Fibroblast of villous mesenchyme (primary cell): Measurements from ENCODE around the gene MS4A18. TPM values are rescaled to one million over a fixed set of nuclear protein-coding genes. Genes with fewer than 3 reads are reported as not detected.

Experiments used
- DNase-seq: peaks from one replicate; pipeline ENCODE4 v3.0.0-alpha.2; 2010; ENCODE audit warnings: low read depth
- H3K4me3 ChIP-seq: 2 replicates; pipeline ENCODE4 v1.5.1; 2011; ENCODE audit warnings: low read depth, mild to moderate bottlenecking, low read length
- total RNA-seq: library from RNA; depleted of rRNA; stranded (reverse); fragments of >200 nt; gene quantifications from 2 replicates; pipeline ENCODE4 v1.2.3, GENCODE V29; 2012
- TF ChIP-seq, protein P1 (sequence below): IDR thresholded peaks from 2 replicates; pipeline ENCODE4 v1.5.1; 2012; ENCODE audit warnings: low read depth, mild to moderate bottlenecking, low read length; ENCODE audit not compliant: insufficient read depth

The MS4A18 gene
- total RNA-seq, 1 donor = not detected

- no peak for DNase-seq
These were observed 37.1 kb downstream of the MS4A18 start for GRCh38 chr11:60761436-60762190.

GRCh38 chr11:60762851-60763691 is 38.6 kb downstream of the MS4A18 start:
- H3K4me3 ChIP-seq = no peak overlapping the region
- TF ChIP-seq, protein P1, sequence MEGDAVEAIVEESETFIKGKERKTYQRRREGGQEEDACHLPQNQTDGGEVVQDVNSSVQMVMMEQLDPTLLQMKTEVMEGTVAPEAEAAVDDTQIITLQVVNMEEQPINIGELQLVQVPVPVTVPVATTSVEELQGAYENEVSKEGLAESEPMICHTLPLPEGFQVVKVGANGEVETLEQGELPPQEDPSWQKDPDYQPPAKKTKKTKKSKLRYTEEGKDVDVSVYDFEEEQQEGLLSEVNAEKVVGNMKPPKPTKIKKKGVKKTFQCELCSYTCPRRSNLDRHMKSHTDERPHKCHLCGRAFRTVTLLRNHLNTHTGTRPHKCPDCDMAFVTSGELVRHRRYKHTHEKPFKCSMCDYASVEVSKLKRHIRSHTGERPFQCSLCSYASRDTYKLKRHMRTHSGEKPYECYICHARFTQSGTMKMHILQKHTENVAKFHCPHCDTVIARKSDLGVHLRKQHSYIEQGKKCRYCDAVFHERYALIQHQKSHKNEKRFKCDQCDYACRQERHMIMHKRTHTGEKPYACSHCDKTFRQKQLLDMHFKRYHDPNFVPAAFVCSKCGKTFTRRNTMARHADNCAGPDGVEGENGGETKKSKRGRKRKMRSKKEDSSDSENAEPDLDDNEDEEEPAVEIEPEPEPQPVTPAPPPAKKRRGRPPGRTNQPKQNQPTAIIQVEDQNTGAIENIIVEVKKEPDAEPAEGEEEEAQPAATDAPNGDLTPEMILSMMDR = peak; percentile 32
- no peak for DNase-seq

More at GRCh38 chr11:60761436-60762190, 37.1 kb downstream of the MS4A18 start:
- no peak overlapping the region for H3K4me3 ChIP-seq
- TF ChIP-seq, protein P1 = no peak

DNA sequence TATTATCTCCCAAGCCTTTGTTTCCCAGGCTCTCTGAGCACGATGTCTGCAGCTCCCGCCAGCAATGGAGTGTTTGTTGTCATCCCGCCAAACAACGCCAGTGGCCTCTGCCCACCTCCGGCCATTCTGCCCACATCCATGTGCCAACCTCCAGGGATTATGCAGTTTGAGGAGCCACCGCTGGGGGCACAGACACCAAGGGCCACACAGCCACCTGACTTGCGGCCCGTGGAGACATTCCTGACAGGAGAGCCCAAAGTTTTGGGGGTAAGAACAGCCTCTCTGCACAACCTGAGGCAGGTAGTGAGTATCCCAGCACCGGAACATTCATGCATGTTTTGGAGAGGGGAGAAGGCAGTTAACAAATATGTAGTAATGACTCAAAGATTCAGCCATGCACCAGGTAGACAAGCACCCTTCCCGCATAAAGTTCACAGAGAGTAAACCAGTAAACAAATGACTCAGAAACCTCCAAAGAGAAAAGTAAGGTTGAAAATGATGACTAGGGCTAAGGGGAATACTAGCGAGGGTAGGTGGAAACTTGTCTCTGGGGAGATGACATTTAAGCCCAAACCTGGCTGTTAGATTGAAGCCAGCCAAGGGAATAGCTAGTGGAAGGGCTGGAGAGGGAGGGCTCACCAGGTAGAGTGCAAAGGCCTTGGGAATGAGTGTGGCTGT is 39.3 kb downstream of the MS4A18 start:
- TF ChIP-seq, protein P1 = no peak
- no peak for DNase-seq
- H3K4me3 ChIP-seq = no peak overlapping the region

DNA sequence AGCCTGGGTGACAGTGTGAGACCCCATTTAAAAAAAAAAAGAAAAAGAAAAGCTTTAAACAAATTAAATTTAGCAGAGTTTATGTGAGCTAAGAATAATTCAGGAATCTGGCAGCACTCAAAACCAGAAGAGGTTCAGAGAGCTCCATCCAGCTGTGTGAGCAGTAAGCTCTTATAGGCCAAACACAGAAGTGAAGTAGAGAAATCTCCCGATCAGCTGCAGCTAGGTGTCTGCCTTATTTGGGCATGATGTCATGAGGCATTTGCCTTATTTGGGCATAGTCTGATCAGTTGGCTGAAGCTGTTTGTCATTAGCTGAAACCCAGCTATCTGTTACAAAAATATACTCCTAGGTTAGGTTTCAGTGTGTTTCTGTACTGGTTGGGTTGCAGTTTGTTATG is 40.4 kb downstream of the MS4A18 start:
- TF ChIP-seq, protein P1 = no peak
- H3K4me3 ChIP-seq = no peak overlapping the region
- no peak for DNase-seq

GRCh38 chr11:60765355-60765754 is 40.8 kb downstream of the MS4A18 start:
- no peak for DNase-seq
- no peak overlapping the region for H3K4me3 ChIP-seq
- TF ChIP-seq, protein P1 = no peak

DNA sequence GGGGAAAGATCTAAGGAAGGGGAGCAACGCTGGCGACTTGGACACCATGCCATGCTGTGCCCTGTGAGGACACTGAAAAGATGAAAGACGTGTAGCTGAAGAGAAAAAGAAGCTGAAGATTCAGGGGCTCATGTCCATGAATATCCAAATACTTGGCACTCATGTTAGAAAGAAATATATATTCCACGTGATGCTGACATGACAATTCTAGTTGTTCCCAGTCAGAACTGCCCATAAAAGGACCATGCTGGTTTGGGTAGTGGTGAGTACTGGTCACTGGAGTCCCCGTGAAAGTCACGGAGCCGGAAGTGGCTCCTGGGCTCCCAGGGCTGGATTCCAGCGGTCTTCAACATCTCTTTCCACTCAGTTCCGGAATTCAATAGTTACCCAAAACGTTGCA is 42.0 kb downstream of the MS4A18 start:
- H3K4me3 ChIP-seq = no peak overlapping the region
- TF ChIP-seq, protein P1 = no peak
- no peak for DNase-seq
